Cardiac fibroblast (primary cell): Measurements from ENCODE around the gene NUDT2.
"Not testable (repeated sequence)": the region's sequence is repeated elsewhere in the genome, so short reads cannot be mapped to it uniquely, and the experiment has no call there.

ENCODE experiments used
- DNase-seq, 2 donors: peaks; one replicate each; pipeline versions ENCODE4 v3.0.0 to v3.0.0-alpha.2; 2010; ENCODE audit warnings: low read depth in 2 of 2
- H3K4me3 ChIP-seq, 2 donors: replicated peaks in 1 of 2; 1 replicate in 1 of 2; 2 replicates in 1 of 2; pipeline ENCODE4 v1.5.1; 2011; ENCODE audit warnings: low read depth in 2 of 2, low read length in 2 of 2, mild to moderate bottlenecking in 2 of 2, moderate library complexity in 1 of 2
- TF ChIP-seq, protein P1 (sequence below): IDR thresholded peaks from one replicate; pipeline ENCODE4 v1.5.1; 2011; ENCODE audit warnings: low read depth, mild to moderate bottlenecking, low read length, inconsistent platforms

Gene NUDT2

DNA sequence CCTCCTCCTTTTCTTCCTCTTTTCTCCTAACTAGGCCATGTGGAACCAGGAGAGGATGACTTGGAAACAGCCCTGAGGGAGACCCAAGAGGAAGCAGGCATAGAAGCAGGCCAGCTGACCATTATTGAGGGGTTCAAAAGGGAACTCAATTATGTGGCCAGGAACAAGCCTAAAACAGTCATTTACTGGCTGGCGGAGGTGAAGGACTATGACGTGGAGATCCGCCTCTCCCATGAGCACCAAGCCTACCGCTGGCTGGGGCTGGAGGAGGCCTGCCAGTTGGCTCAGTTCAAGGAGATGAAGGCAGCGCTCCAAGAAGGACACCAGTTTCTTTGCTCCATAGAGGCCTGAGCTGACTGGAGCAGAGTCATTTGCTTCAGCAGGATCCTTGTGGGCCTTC lies 13.7 kb downstream of the NUDT2 start:
- peak in 1 of 2 donors; percentile 62 for DNase-seq

DNA sequence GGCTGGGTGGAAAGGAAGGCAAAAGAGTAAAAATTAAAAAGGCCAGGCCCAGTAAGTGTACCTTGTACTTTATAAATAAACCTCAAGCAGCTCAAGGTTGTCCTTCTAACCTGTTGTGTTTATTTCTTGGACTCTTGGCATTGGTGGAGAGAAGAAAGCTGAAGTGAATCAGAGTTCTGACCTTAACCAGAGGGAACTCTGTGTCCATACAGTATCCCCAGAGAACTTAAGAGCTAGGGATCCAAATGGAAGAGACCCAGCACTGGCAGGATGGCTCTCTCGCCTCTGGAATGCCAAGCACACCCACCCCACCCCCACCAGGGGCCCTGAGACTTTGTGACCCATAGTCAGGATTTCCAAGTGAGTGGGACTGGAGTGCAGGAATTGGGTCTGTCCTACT lies 14.2 kb downstream of the NUDT2 start:
- no peak for DNase-seq
- TF ChIP-seq, protein P1, sequence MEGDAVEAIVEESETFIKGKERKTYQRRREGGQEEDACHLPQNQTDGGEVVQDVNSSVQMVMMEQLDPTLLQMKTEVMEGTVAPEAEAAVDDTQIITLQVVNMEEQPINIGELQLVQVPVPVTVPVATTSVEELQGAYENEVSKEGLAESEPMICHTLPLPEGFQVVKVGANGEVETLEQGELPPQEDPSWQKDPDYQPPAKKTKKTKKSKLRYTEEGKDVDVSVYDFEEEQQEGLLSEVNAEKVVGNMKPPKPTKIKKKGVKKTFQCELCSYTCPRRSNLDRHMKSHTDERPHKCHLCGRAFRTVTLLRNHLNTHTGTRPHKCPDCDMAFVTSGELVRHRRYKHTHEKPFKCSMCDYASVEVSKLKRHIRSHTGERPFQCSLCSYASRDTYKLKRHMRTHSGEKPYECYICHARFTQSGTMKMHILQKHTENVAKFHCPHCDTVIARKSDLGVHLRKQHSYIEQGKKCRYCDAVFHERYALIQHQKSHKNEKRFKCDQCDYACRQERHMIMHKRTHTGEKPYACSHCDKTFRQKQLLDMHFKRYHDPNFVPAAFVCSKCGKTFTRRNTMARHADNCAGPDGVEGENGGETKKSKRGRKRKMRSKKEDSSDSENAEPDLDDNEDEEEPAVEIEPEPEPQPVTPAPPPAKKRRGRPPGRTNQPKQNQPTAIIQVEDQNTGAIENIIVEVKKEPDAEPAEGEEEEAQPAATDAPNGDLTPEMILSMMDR: no peak
- H3K4me3 ChIP-seq: no peak overlapping the region

More for the DNA sequence above, 13.7 kb downstream of the NUDT2 start:
- H3K4me3 ChIP-seq: no peak overlapping the region
- TF ChIP-seq, protein P1: no peak

DNA sequence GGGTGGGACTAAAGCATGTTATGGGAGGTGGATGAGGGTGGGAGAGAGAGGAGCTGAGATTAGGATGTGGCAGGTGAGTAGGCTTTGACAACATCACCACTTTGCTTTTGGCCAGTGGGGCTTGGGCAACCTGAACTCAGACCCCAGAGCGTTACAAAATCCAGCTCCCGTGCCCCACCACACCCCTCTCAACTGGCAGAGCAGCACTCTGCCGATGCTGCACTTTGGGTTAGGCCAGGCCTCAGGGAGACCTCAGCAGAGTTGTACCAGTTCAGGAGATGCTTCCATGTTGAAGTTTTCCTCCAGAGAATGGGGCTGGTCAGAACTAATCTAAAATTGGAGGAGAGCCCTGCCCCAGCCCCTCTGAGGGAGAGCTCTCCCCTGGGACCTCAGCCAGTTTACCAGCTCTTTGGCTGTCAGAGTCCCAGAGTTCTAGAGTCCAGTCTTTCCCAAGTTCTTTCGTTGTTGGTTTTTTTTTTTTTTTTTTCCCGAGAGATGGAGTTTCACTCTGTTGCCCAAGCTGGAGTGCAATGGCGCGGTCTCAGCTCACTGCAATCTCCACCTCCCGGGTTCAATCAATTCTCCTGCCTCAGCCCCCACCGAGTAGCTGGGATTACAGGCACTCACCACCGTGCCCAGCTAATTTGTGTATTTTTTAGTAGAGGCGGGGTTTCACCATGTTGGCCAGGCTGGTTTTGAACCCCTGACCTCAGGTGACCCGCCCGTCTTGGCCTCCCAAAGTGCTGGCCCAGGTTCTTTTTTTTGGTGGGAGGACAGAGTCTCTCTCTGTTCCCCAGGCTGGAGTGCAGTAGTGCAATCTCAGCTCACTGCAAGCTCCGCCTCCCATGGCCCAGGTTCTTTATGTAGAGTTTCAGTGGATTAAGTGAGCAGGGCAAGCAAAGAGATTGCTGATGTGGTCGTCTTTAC lies 17.8 kb downstream of the NUDT2 start:
- H3K4me3 ChIP-seq: no peak overlapping the region
- DNase-seq: no peak
- TF ChIP-seq, protein P1: no peak

DNA sequence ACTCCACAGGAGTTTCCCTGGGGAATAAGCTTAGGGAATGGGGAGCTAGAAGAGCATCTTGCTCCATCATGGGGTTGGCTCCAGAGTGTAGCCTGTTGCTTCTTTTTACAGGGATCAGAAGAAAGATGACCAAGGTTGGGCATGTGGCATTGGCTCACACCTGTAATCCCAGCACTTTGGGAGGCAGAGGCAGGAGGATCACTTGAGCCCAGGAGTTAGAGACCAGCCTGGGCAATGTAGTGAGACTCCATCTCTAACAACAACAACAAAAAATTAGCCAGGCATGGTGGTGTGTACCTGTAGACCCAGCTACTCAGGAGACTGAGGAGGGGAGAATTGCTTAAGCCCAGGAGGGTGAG lies 18.4 kb downstream of the NUDT2 start:
- DNase-seq: no peak
- TF ChIP-seq, protein P1: no peak
- H3K4me3 ChIP-seq: no peak overlapping the region

DNA sequence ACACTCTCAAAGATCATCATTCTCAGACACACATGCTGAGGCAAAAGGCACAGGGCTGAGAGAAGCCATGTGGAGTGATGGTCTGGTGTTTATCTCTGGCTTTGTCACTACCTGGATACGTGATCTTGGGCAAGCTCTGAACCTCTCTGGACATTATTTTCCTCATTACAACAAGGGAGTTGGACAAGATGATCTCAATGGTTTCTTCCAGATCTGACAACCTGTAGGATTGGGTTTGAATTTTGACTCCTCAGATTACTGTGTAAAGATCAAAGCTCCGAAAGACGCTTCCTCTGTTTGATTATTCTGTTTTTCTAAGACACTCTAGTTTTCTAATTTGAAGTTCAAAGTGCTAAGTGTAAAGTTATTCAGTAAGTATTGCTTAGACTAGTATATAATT lies 20.0 kb downstream of the NUDT2 start:
- no peak overlapping the region for H3K4me3 ChIP-seq
- no peak for DNase-seq
- TF ChIP-seq, protein P1: no peak

DNA sequence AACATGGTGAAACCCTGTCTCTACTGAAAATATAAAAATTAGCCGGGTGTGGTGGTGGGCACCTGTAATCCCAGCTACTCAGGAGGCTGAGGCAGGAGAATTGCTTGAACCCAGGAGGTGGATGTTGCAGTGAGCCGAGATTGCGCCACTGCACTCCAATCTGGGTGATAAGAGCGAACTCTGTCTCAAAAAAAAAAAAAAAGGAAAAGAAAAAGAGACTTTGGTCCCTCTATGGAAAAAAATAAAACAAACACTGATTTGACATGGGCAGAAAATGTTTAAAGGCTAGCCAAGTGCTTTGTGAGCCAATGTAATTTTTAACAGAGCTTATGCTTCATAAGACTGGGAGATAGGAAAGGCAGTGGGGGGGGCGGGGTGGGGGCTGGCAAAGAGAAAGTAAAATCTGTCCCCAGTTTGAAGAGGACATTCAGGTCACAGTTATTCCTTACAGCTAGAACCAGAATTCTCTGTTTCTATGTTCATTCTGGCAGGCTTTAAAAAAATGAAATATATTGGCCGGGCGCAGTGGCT lies 22.8 kb downstream of the NUDT2 start:
- not testable (repeated sequence) for H3K4me3 ChIP-seq, DNase-seq

DNA sequence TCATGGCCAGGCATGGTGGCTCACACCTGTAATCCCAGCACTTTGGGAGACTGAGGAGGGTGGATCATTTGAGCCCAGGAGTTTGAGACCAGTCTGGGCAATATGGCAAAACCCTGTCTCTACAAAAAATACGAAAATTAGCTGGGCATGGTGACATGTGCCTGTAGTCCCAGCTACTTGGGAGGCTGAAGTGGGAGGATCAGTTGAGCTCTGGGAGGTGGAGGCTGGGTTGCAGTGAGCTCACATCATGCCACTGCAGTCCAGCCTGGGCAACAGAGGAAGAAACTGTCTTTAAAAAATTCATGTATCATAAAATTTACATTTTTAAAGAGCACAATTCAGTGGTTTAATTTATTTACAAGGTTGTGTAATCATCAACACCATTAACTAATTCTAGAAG lies 23.6 kb downstream of the NUDT2 start:
- DNase-seq: not testable (repeated sequence)

More for the DNA sequence above, 23.6 kb downstream of the NUDT2 start:
- H3K4me3 ChIP-seq: not testable (repeated sequence)
